Stimulated activated CD4-positive, alpha-beta T cell treated with anti-CD3 and anti-CD28 coated beads, Interleukin-4, amount 100 ng/mL, for 48 hours (primary cell): Measurements from ENCODE around the gene MN1.

ENCODE experiments used
- DNase-seq, 2 donors: peaks; one replicate each; pipeline ENCODE4 v3.0.0-alpha.2; 2020; ENCODE audit warnings: low read depth in 2 of 2

MN1 gene

GRCh38 chr22:27716074-27716473, 85.5 kb downstream of the MN1 start:
- no peak for DNase-seq

GRCh38 chr22:27715106-27715505, 86.5 kb downstream of the MN1 start:
- DNase-seq, result no peak

GRCh38 chr22:27714068-27714467, 87.5 kb downstream of the MN1 start:
- no peak for DNase-seq

- no peak for DNase-seq
These were observed 88.1 kb downstream of the MN1 start for GRCh38 chr22:27713461-27713860.

- DNase-seq, result no peak
These were observed 89.8 kb downstream of the MN1 start for GRCh38 chr22:27711756-27712155.

GRCh38 chr22:27711012-27711411, 90.5 kb downstream of the MN1 start:
- DNase-seq, result no peak

- no peak for DNase-seq
These were observed 91.5 kb downstream of the MN1 start for GRCh38 chr22:27709919-27710675.

- no peak for DNase-seq
These were observed 95.1 kb downstream of the MN1 start for GRCh38 chr22:27706489-27706888.

- no peak for DNase-seq
These were observed 96.0 kb downstream of the MN1 start for GRCh38 chr22:27705408-27706080.

GRCh38 chr22:27704581-27704980, 97.0 kb downstream of the MN1 start:
- no peak for DNase-seq

GRCh38 chr22:27699383-27700019, 102.1 kb downstream of the MN1 start:
- DNase-seq, result no peak

GRCh38 chr22:27698813-27699212, 102.7 kb downstream of the MN1 start:
- no peak for DNase-seq
